CD4-positive, alpha-beta T cell treated with Interferon alpha-2 for 1 hour (primary cell): ENCODE data around the gene NIBAN1.

Experiments used
- DNase-seq, 2 donors: peaks; one replicate each; pipeline ENCODE4 v3.0.0-alpha.2; 2020 to 2022

The NIBAN1 gene

GRCh38 chr1:184941410-184941733, 32.9 kb downstream of the NIBAN1 start:
- DNase-seq, result no peak

- DNase-seq, result no peak
Observed at GRCh38 chr1:184940694-184941409, 33.5 kb downstream of the NIBAN1 start.

- no peak for DNase-seq
Observed at GRCh38 chr1:184940226-184940625, 34.1 kb downstream of the NIBAN1 start.

GRCh38 chr1:184937729-184938128, 36.6 kb downstream of the NIBAN1 start:
- no peak for DNase-seq

GRCh38 chr1:184935920-184936798, 38.1 kb downstream of the NIBAN1 start:
- DNase-seq, result no peak

- no peak for DNase-seq
Observed at GRCh38 chr1:184933944-184934343, 40.4 kb downstream of the NIBAN1 start.

- DNase-seq, result no peak
Observed at GRCh38 chr1:184932319-184932718, 42.0 kb downstream of the NIBAN1 start.

- DNase-seq, result no peak
Observed at GRCh38 chr1:184931566-184931965, 42.7 kb downstream of the NIBAN1 start.

- DNase-seq, result peak in 1 of 2 donors; percentile 17
Observed at GRCh38 chr1:184930645-184931044, 43.7 kb downstream of the NIBAN1 start.

GRCh38 chr1:184930232-184930631, 44.1 kb downstream of the NIBAN1 start:
- no peak for DNase-seq

GRCh38 chr1:184929711-184930202, 44.6 kb downstream of the NIBAN1 start:
- DNase-seq, result no peak

- DNase-seq, result no peak
Observed at GRCh38 chr1:184928394-184928793, 45.9 kb downstream of the NIBAN1 start.
